Measurements from ENCODE around the gene THSD8.

DNA sequence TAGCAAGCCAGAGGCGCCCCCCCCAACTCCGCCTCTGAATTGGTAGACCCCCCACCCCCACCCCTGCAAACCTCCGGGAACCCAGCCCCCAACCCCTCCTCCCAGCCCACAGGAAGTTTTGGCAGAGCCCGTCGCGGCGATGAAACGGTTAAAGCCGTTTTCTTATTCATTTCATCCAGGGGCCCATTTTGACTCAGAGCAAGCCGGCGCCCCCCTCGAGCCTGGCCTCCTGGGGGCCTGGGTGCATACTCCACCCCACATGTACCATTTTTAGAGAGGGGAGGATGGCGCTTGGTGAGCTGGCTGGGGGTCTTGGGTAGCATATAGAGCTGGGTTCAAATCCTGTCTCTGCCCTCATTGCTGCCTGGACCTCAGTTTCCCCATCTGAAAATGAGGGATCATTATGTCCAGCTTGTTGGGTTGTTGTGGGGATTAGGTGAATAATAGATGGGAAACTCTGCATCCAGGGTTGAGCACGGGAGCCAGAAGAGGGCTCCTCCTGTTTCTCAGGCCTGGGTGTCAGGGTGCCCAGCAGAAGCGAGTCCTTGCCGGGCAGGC, 18.5 kb upstream of the THSD8 start:
- TF ChIP-seq, protein P1, sequence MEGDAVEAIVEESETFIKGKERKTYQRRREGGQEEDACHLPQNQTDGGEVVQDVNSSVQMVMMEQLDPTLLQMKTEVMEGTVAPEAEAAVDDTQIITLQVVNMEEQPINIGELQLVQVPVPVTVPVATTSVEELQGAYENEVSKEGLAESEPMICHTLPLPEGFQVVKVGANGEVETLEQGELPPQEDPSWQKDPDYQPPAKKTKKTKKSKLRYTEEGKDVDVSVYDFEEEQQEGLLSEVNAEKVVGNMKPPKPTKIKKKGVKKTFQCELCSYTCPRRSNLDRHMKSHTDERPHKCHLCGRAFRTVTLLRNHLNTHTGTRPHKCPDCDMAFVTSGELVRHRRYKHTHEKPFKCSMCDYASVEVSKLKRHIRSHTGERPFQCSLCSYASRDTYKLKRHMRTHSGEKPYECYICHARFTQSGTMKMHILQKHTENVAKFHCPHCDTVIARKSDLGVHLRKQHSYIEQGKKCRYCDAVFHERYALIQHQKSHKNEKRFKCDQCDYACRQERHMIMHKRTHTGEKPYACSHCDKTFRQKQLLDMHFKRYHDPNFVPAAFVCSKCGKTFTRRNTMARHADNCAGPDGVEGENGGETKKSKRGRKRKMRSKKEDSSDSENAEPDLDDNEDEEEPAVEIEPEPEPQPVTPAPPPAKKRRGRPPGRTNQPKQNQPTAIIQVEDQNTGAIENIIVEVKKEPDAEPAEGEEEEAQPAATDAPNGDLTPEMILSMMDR (IDR thresholded peaks at IDR 0.05) = no peak
- TF ChIP-seq EZH2phosphoT487 (IDR thresholded peaks at IDR 0.05) = no peak
